ENCODE results near the gene PAPPA2. TPM values are rescaled to one million over a fixed set of nuclear protein-coding genes. Genes with fewer than 3 reads are reported as not detected.

PAPPA2 gene
- total RNA-seq, 4 donors from 2014 or later = 0.55 to 3.3 (median 2.2) TPM; not detected in 1

GRCh38 chr1:176866011-176866714 is 403.2 kb downstream of the PAPPA2 start:
- Histone ChIP-seq H3K27ac (no peak overlapping the region), H3K36me3 (no peaks in the 10 kb centered on the region), H3K9me3 (no peaks in the 10 kb centered on the region), H3K4me3 (no peak overlapping the region), H3K4me1 (no peaks in the 10 kb centered on the region), H3K27me3 (no peaks in the 10 kb centered on the region)
- TF ChIP-seq EP300 (IDR thresholded peaks at IDR 0.05; ENCODE audit: low read depth) (no peak), POLR2AphosphoS5 (IDR thresholded peaks at IDR 0.05) (no peak), CTCF (IDR thresholded peaks at IDR 0.05) (no peak)
- DNase-seq = no peak
- in situ Hi-C loops (cut with MboI; ENCODE audit: low pct_ligation_motif_present in 1 of 4, low pct_unique_long_range_greater_than_20kb in 1 of 4, low sequenced_read_pairs in 3 of 4) = loop anchor here in 1 of 4 donors (25.0 kb wide), 1 partner anchor 304 kb away; no protein-coding TSS in a partner anchor
- intact Hi-C loops (cut with DNase I; ENCODE audit: low total_unique reads) = no loop called here
- WGBS, 2 donors (ENCODE audit: low coverage in 1 of 2) = 71 to 74% methylated on average over 1 of the region's 1 CpG

DNA sequence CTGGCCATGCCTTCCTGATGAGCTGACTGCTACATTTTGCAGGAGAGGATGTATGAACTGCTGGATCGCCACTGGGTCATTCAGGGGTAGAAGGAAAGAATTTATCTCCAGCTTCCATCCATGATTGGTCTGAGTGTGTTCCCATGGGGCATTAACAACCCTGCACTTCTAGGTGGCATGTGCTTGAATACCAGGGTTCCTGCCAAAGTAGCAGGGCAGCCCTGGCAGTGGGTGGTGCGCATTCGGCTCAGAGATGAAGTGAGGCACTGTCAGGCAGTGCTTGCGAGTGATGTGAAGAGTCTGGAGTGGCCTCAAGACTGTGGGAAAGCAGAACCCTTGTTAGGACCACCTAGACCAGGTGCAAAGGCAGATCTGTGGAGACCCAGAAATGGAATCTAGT is 406.6 kb downstream of the PAPPA2 start:
- no peak overlapping the region for H3K27ac ChIP-seq
- no peaks in the 10 kb centered on the region for H3K4me1 ChIP-seq
- WGBS, 2 donors (ENCODE audit: low coverage in 1 of 2) = 73% methylated on average over 2 to 4 of the region's 4 CpGs
- TF ChIP-seq CTCF (IDR thresholded peaks at IDR 0.05) (no peak), EP300 (IDR thresholded peaks at IDR 0.05; ENCODE audit: low read depth) (no peak), POLR2AphosphoS5 (IDR thresholded peaks at IDR 0.05) (no peak), POLR2A (IDR thresholded peaks at IDR 0.05) (no peak)
- no peaks in the 10 kb centered on the region for H3K27me3 ChIP-seq
- DNase-seq = no peak
- H3K4me3 ChIP-seq = no peak overlapping the region
- intact Hi-C loops (cut with DNase I; ENCODE audit: low total_unique reads) (no loop called here), in situ Hi-C loops (cut with MboI; ENCODE audit: low pct_ligation_motif_present in 1 of 4, low pct_unique_long_range_greater_than_20kb in 1 of 4, low sequenced_read_pairs in 3 of 4) (loop anchor here in 1 of 4 donors (25.0 kb wide), 1 partner anchor 307 kb away; no protein-coding TSS in a partner anchor)
- no peaks in the 10 kb centered on the region for H3K9me3 ChIP-seq
- H3K36me3 ChIP-seq = no peaks in the 10 kb centered on the region

- no peak overlapping the region for H3K27ac ChIP-seq
- no peak for TF ChIP-seq POLR2A (IDR thresholded peaks at IDR 0.05)
- no peak for TF ChIP-seq POLR2AphosphoS5 (IDR thresholded peaks at IDR 0.05)
- TF ChIP-seq EP300 (IDR thresholded peaks at IDR 0.05; ENCODE audit: low read depth) = no peak
- no peak for TF ChIP-seq CTCF (IDR thresholded peaks at IDR 0.05)
- DNase-seq = no peak
- no peak overlapping the region for H3K4me3 ChIP-seq
- no peaks in the 10 kb centered on the region for H3K36me3 ChIP-seq
- H3K4me1 ChIP-seq = no peaks in the 10 kb centered on the region
- intact Hi-C loops (cut with DNase I; ENCODE audit: low total_unique reads) (no loop called here), in situ Hi-C loops (cut with MboI; ENCODE audit: low pct_ligation_motif_present in 1 of 4, low pct_unique_long_range_greater_than_20kb in 1 of 4, low sequenced_read_pairs in 3 of 4) (loop anchor here in 3 of 4 donors (25.0 kb wide), 2 partner anchors 460 to 1060 kb away; no protein-coding TSS in a partner anchor)
- H3K27me3 ChIP-seq = no peaks in the 10 kb centered on the region
- no peaks in the 10 kb centered on the region for H3K9me3 ChIP-seq
- WGBS, 2 donors (ENCODE audit: low coverage in 1 of 2) = 75% methylated on average over 4 of the region's 4 CpGs; no CpG with 5 or more reads in 1 of the 2 donors
Measured at GRCh38 chr1:176876966-176877515, 414.1 kb downstream of the PAPPA2 start.

GRCh38 chr1:176877557-176877956 is 414.6 kb downstream of the PAPPA2 start:
- intact Hi-C loops (cut with DNase I; ENCODE audit: low total_unique reads) (no loop called here), in situ Hi-C loops (cut with MboI; ENCODE audit: low pct_ligation_motif_present in 1 of 4, low pct_unique_long_range_greater_than_20kb in 1 of 4, low sequenced_read_pairs in 3 of 4) (loop anchor here in 3 of 4 donors (25.0 kb wide), 2 partner anchors 460 to 1060 kb away; no protein-coding TSS in a partner anchor)
- Histone ChIP-seq H3K4me1 (no peaks in the 10 kb centered on the region), H3K27me3 (no peaks in the 10 kb centered on the region), H3K4me3 (no peak overlapping the region), H3K9me3 (no peaks in the 10 kb centered on the region), H3K27ac (no peak overlapping the region), H3K36me3 (no peaks in the 10 kb centered on the region)
- no peak for DNase-seq
- WGBS, 2 donors (ENCODE audit: low coverage in 1 of 2) = 71 to 77% methylated on average over 1 to 3 of the region's 3 CpGs
- TF ChIP-seq POLR2AphosphoS5 (IDR thresholded peaks at IDR 0.05) = no peak

Measured in transverse colon (tissue), 4 donors.